Occipital lobe (tissue), 2 donors: Measurements from ENCODE around the gene MMEL1. TPM values are rescaled to one million over a fixed set of nuclear protein-coding genes. Genes with fewer than 3 reads are reported as not detected.

Experiments
- DNase-seq: peaks from one replicate; lab custom pipeline; 2025; lab: John Stamatoyannopoulos, UW
- total RNA-seq: library from RNA; depleted of rRNA; stranded (reverse); fragments of >200 nt; gene quantifications from one replicate; pipeline ENCODE4 v1.2.3, GENCODE V29; 2014

Gene MMEL1
- total RNA-seq, 1 donor from 2014 or later: 3.7 TPM

- peak; percentile 83 for DNase-seq
Observed at GRCh38 chr1:2642560-2643413, 10.0 kb upstream of the MMEL1 start.

DNA sequence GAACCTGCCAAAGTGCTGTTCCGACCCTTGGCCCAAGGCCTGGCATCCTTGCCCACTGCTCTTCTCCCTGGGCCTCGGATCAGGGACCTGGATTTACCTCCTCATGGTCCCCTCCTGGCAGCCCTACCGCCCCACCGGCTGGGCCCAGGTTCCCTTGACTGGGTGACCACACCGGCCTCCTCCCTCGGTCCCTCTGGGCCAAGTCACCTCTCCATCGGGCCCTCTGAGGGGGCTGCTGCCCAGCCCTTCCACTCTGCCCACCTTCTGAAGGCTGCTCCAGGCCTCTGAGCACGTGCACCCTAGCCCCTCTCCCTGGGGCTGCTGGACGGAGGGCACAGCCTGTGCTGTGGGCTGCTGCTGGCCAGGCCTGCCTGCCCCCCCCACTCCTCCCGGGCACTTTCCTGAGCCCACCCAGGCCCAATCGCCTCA is 9.3 kb upstream of the MMEL1 start:
- DNase-seq: no peak

DNA sequence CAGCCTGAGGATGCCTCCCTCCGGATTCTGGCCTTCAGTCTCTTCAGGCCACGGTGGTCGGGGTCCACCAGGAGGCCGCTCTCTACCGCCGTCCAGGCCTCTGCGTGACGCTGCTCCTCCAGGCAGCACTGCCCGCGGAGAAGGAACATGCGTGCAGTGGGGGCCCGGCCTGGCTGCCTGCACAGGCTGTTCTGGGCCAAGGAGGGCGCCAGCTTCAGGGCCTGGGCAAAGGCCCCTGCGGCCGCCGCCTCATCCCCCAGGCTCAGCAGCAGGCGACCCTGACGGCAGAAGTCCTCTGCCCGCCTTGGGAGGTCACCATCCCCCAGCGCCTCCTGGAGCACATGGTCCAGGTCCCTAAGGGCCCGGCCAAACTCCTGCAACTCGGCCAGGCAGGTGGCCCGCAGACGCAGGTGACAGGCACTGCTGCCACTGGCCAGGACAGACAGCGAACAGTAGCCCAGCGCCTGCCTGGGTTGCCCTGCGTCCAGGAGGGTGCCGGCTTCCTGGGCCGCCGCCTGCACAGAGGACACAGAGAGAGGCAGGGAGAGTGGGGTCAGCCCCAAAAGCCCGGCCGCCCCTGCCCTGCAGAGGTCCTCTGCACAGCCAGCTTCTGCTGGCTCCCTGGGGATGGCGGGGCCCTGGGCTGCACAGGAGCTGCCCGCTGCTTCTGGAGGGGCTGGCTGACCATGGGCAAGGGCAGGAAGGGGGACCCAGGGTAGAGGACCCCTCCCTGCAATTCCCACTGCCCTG is 8.7 kb upstream of the MMEL1 start:
- no peak for DNase-seq

GRCh38 chr1:2640626-2641025 is 7.8 kb upstream of the MMEL1 start:
- no peak for DNase-seq

DNA sequence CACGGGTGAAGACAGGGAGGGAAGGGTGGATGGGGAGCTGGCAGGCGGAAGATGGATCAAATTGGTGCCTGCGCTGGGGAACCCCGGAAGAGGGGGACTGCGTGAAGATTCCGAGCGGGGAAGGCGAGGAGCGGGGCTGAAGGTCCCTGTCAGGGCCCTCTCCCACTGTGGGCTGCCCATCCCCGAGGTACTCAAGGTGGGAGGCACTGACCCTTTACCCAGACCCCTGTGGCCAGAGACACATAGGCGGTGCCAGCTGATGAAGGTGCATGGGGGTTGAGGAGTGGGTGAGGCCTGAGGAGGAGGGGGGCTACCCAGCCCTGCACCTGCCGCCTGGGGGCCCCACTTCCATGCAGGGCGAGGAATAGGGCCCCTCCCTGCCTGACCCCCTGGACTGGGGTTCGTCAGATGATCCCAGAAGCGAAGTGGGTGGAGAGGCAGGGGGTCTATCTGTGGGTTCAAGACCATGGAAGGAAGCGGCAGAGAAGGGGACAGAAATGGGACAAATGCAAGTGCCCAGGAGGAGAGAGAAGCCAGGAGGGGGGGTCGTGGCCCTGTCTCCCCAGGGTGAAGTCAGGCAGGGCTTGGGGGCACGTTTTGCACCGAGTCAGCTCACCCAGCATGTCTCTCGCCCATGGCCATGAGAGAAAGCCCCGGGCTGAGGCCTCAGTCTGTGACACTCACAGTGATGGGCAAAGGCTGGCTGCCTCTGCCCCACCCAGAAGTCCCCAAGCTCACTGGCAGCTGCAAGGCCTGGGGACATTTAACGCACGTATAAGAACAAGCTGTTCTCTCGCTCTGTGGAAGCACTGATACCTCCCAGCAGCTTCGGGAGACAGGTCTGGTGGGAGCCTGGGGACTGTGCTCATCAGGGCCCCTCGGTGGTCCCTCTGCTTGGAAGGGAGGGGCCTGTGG is 7.0 kb upstream of the MMEL1 start:
- no peak for DNase-seq

- no peak for DNase-seq
Observed at GRCh38 chr1:2639203-2639602, 6.4 kb upstream of the MMEL1 start.

- no peak for DNase-seq
Observed at GRCh38 chr1:2638466-2639115, 5.8 kb upstream of the MMEL1 start.

- no peak for DNase-seq
Observed at GRCh38 chr1:2637442-2638145, 4.8 kb upstream of the MMEL1 start.

DNA sequence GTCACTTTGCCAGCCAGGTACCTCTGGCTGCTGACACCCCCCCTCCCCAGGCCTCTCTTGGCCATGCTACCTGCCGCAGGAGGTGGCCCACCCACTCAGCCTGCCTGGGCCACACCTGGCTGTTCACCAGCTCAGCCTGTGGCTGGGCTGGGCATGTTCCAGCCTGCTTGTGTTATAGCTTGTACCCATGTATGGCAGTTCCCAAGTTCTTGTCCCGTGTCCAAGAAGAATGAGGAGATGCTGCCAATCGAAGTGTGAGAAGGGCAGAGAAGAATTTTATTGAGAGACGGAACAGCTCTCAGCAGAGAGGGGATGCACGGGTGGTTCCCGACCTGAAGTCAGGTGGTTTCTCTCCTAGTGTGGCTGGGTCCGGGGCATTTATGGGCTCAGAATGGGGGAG is 3.9 kb upstream of the MMEL1 start:
- DNase-seq: no peak

DNA sequence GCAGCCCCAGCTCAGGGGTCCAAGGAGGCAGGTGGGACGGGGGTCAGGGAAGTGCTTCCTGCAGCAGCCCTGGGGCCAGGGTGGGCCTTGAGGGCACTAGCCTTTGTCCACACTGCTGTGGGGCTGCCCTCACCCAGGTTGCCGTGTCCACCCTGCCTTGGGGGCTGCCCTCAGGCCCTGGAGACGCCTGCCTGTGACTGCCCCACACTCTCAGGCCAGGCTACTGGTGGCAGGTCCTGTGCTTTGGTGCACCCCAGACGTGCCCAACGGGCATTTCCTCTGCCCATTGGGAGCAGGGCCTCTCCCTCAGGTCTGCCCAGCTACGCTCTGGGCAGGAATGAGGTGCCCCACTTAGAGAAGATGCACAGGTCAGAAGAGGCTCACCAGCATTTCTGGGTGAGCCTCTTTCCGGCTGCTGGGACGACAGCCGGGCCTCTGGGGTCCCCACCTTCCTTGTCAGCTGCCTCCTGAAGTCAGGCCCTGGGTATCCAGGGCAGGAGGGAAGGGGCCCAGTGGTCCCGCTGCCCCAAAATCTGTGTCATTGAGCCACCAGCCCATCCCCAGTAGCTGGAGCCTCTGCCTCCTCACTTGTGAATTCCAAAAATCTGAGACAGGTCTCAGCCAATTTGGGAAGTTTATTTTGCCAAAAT is 2.7 kb upstream of the MMEL1 start:
- DNase-seq: no peak

GRCh38 chr1:2633936-2634491 is 1.2 kb upstream of the MMEL1 start:
- no peak for DNase-seq

DNA sequence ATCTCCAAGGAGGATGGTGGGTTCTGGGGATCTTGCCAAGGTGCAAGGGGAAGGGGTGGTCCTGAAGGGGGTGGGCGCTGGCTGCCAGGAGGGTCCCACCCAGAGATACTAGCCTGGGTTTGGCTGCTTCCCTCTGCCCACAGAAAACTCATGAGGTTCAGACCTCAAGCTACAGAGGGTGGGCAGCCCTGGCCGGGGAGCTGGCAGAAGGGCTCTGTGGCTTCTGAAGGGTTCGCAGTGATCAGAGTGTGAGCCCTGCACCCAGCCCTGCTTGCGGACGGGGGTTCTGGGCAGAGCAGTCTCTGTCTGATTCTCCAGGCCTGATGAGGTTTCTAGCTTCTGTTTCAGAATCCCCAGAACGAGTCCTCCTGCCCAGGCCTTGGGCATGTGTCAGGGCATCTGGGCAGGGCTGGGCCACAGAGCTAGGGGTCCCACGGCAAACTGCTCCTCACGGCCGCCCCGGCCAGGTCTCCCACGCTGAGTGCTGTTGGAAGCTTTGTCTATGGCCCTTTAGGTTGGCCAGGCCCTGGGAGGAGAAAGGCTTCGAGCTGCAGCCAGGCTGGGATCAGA is 635 bp upstream of the MMEL1 start:
- DNase-seq: no peak

DNA sequence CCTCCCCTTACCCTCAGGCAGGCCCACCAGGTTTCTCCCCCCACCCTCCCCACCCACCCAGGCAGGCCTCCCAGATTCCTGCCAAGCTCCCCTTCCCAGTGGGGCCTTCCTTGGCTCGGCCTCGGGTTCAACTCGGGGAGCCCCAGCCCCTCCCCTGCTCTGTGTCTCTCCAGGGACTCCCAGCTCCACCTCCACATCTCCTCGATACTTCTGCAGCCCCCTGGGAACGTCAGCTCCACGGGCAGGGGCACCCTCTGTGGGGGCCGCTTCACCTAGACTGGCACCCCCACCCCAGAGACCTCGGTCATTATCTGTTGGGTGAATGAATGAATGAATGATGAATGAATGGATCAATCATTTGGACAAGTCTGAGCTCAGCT is 775 bp downstream of the MMEL1 start:
- no peak for DNase-seq

DNA sequence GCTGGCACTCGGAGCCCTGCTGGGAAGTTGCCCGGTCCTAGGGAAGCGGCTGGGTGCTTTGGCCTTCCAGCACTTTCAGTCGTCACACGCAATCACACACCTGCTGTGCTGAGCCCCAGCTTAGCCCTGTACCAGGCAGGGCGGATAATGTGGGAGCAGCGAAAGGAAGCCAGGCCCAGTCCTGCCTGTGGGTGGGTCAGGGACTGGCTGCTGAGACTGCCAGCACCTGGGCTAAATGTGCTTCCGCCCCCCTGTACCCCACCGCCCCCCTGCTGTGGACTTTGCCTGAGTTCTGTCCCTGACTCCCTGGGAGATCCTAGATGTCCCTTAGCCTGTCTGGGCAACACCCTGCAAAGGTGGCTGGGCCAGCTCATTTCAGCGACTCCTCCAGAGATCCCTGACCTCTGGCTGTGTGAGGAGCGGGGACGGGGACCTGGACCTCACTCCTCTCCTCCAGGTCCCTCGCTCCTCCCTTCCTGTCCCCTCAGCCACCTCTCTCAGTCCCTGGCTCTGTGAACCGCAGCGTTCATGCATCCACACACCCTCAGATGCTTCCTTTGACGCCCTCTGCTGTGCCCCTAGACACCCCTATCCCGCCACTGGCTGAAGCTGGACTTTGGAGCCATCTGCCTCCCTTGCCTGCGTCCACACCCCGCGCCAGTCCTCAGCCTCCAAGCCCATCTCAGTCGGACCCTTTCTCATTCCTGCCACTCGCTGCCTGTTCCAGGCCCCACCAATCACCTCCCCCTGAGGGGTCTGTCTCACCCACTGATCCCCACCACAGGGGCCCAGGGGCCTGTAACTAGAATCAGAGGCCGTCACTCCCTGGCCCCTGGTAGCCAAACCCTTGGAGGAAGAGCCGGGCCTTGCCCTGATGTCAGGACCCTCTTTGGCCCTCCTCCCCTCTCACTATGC is 1.4 kb downstream of the MMEL1 start:
- no peak for DNase-seq

DNA sequence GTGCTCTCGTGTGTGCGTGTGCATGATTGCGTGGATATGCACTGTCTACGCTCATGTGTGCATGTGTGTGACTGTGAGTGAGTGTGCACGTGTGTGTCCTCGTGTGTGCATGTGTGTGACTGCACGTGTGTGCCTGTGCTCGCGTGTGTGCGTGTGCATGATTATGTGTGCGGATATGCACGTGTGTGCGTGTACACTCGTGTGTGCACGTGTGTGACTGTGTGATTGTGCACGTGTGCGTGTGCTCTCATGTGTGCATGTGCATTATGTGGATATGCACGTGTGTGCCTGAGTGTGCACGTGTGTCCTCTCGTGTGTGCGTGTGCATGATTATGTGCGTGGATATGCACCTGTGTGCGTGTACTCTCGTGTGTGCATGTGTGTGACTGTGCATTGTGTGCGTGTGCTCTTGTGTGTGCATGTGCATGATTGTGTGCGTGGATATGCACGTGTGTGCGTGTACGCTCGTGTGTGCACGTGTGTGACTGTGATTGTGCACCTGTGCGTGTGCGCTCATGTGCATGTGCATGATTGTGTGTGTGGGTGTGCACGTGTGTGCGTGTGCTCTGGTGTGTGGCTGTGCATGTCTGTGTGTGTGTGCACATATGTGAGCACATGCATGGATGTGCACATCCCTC is 2.2 kb downstream of the MMEL1 start:
- DNase-seq: no peak

- DNase-seq: no peak
Observed at GRCh38 chr1:2629627-2630497, 3.0 kb downstream of the MMEL1 start.
